NCI-H2227 (cell line): ENCODE data around the gene CALY.

ENCODE experiments used
- DNase-seq: peaks from one replicate; lab custom pipeline; 2025; ENCODE audit not compliant: unreplicated experiment; lab: John Stamatoyannopoulos, UW

CALY gene

DNA sequence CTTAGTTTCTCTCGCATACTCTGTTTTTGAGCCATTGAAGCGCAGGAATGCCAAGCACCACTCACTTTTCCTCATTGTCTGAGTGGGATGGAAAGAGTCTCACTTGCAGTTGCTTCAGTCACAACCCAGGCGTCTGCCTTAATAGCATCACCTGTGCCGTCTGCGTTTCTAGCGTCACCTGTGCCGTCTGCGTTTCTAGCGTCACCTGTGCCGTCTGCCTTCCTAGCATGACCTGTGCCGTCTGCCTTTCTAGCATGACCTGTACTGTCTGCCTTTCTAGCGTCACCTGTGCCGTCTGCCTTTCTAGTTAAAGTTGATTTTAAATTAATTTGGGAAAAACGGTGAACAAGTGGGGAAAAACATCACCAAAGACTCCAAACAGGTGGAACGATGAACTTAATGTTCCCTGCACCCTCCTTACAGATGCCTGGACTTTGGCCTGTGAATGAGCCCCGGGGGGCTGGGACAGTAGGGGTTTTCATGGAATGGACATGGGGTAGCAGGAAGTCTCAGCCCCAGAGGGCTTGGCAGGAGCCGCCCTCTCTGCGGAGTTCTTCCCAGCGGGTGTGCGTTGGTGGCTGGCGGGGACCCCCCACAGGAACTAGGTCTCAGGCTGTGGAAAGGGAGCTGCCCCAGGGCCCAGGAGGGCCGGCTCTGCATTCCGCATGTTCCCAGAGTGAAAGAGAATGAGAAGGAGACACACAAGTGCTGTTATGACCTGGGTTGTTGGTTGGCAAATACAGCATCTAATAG is 24.5 kb downstream of the CALY start:
- no peak for DNase-seq

DNA sequence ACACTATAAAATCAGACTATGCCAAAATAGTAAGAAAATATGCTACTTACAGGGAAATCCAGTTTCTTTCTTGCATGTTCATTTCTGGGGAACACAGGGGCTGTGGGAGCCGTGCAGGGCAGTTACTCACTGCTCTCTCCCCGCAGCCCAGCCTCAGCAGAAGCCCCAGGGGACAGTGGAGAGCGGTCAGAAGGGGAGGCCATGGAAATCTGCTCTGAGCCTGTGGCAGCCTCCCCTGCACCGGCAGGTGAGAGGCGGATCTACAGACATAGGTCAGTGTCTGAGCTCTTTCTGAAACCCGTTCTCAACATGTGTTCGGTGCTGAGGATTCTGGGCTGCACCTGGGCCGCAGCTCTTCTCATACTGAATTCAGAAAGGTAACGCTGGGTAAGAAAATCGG is 25.1 kb downstream of the CALY start:
- DNase-seq: no peak

DNA sequence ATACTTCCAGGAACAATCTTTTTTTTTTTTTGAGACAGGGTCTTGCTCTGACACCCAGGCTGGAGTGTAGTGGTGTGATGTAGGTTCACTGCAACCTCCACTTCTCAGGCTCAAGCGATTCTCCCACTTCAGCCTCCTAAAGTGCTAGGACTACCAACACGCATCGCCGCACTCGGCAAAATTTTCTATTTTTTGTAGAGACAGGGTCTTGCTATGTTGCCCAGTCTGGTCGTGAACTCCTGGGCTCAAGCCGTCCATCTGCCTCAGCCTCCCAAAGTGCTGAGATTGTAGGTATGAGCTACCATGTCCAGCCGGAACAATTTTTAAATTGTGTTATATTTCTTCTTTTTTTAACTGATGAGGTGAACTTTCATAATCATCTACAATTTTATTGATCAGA is 25.9 kb downstream of the CALY start:
- no peak for DNase-seq

DNA sequence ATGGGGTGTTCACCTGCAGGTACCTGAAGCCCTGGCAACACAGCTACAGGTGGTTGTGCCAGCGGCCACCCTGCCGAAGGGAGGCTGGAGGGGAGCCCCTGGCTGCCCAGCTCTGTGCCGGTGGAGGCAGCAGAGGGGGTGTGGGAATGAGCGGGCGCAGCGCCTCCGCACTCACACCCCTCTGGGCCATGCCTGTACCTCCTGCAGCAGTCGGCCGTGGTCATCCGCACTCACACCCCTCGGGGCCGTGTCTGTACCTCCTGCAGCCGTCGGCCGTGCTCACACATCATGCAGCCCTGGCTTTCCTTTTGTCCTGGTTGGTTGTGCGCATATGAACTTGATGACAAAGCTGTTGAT is 26.3 kb downstream of the CALY start:
- DNase-seq: no peak

DNA sequence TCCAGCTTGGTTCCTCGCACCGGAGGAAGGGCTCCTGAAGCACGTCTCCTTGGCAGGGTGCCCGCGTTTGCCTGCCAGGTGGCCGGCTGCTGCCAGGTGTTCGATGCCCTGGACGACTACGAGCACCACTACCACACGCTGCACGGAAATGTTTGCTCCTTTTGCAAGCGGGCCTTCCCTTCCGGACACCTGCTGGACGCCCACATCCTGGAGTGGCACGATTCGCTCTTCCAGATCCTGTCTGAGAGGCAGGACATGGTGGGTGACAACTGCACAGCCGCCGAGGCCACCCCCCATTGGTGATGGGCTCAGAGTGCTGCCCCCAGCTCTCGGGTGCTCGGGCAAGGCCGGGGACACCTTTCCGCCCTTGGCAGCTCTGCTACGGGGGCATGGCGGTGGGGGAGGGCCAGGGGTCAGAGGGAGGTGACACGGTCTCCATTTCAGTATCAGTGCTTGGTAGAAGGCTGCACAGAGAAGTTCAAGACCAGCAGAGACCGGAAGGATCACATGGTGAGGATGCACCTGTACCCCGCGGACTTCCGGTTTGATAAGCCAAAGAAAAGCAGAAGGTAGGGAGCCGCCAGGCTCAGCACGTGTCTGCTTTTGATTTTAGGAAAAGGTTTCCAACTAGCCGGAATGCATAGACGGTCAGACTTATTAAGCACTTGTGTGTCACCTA is 26.8 kb downstream of the CALY start:
- DNase-seq: no peak

DNA sequence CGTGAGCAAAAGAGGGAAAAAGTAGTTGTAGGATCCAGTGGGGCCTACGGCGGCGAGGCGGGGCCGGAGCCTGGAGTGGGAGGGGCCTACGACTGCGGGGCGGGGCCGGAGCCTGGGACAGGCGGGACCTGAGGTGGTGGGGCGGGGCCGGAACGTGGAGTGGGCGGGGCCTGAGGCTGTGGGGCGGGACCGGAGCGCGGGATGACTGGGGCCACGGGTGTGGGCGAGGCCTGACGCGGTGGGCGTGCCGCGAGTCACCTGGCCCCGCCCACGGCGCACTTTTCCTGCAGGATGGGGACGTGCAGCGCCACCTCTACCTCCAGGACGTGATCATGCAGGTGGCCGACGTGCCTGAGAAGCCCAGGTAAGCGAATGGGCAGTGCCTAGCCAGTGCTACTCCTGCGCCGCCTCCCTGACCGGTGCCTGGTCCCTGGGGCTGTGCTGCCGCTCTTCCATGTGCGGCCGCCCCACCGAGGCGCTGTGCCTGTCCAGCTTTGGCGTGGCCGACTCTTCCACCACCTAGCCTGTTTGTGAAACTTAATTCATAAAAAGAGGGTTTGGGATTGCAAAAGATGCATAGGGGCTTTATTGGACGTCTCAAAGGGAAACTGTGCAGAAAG is 27.5 kb downstream of the CALY start:
- DNase-seq: peak; percentile 89

DNA sequence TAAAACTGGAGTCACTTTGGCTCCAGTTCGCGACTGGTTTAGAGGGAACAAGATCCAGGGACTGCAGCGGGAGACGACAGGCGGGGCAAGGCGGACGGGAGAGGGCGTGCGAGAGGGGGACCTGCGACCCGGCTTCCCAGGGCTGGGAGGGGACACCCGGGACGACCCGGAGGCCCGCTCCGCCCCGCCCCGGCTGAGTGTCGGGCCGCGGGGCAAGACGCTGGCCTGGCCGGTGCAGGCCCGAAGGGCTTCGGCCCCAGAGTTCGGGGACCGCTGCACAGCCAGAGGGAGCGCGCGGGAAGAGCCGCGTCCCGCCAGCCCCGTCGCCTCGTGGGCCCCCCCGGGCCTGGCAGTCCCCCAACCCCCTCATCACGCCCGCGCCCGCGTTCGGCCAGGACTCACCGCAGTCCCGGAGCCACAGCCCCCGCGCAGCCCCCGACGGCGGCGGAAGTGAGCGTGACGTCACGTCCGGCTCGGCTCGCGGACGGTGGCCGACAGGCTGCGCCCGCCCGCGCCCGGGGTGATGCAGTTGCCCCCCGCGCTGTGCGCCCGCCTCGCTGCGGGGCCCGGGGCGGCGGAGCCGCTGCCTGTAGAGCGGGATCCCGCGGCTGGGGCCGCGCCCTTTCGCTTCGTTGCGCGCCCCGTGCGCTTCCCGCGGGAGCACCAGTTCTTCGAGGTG is 28.1 kb downstream of the CALY start, which contains the start of the genes TUBGCP2 and ZNF511:
TSS of gene TUBGCP2 (minus strand) at position 452 of the 679 bp plus-strand sequence. CDS start 5,931 bp downstream, outside the sequence.
TSS of gene ZNF511 (plus strand) at position 494 of the 679 bp plus-strand sequence. CDS start at position 524, 30 bp downstream.
- DNase-seq: peak; percentile 89

DNA sequence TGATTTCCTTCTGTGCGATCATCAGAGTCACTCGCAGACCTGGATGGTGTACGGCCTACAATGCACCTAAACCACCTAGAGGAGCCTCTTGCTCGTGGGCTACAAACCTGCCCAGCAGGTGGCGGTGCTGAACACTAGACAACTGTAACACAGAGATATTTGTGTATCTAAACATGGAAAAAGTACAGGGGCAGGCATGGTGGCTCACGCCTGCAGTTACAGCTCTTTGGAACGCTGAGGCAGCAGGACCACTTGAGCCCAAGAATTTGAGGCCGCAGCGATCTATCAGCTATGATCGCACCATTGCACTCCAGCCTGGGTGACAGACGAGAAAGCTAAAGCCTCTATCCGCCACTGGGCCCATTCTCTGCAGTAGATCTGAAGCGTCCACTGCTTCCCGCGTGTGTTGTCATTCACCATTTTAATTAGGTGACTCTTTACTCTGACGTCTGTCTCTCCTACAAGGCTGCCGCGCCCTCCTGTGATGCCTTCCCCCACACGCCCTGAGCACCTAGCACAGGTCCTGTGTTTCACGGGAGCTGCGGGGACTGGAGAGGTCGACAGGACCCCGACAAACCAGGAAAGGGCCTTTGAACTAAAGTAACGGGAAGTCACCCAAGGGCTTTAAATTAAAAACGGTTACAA is 28.8 kb downstream of the CALY start:
- DNase-seq: peak; percentile 76

DNA sequence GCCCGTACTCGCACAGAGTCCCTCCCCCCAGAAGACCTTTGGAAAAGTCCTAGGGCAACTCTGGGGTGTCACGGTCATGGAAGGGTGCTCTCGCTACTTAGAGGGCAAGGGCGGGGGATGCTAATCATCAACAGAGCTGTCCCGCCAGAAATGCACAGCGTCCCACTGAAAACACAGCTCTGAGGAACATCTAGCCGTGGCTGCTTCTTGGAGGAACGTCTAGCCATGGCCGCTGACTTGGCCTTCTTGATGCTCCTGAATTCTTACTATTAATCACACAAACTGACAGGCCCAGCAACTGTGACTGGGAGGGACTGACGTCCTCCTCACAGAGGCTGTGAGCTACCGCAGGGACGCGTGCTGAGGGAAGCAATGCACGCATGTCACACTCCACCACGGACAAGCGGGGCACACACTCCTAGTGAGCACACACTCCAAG is 29.7 kb downstream of the CALY start:
- no peak for DNase-seq

DNA sequence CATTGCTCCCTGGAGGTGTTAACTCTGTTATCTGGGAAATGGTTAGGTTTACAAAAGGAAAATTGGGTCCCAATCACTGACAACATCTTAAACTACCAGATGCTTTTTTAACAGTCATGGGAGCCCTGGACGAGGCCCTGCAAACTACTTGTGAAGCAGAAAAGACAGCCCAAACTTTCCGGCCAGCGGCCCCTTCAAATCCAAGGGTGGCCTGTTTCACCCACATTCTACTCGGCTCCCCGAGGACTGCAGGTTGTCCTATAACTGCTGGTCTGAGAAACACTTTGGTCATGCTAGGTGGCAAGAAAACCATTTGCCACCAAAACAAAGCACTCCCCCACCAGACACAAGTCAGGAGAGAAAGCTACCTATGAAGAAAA is 30.6 kb downstream of the CALY start:
- no peak for DNase-seq

DNA sequence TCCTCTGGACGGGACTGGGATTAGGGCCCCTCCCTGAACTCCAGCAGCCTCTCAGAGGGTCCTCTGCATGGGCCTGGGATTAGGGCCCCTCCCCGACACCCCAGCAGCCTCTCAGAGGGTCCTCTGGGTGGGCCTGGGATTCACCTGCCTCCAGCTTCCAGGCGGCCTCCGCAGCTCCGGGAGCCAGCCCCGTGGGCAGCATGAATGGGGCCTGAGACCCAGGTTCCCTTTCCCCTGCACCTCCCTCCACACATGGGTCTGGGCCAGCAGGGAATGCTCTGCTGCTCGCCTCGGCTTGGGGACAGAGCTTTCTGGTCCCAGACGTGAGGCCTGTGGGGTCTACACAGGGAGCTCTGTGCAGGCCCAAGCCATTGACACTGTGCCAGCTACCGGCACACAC is 33.5 kb downstream of the CALY start:
- no peak for DNase-seq

DNA sequence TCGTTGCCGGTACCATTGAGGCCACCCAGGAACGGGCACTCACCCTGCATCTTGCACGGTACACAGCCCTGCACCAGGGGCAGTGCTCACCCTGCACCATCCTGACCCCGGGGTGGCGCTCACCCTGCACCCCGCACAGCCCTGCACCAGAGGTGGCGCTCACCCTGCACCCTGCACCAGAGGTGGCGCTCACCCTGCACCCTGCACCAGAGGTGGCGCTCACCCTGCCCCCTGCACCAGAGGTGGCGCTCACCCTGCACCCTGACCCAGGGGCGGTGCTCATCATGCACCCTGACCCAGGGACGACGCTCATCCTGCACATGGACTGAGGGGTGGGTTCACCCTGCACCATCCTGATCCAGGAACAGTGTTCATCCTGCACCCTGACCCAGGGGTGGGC is 34.5 kb downstream of the CALY start:
- DNase-seq: no peak

DNA sequence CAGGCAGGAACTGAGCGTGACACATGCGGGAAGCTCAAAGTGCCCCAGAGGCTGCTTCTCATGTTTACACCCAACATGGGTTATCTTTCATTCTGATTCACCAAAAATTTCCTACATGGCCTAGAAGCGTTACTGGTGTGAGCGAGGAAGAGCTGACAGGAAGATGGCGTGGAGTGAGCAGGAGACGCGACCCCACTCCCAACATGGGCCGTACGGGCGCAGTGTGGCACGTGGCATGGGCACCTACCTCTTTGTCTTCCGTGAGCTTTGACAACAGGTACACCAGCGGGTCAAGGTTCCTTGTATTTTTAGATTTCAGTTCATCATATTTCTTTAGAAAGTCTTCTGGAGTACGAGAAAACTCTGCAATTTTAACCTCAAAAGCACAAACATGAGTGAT is 37.0 kb downstream of the CALY start:
- no peak for DNase-seq

DNA sequence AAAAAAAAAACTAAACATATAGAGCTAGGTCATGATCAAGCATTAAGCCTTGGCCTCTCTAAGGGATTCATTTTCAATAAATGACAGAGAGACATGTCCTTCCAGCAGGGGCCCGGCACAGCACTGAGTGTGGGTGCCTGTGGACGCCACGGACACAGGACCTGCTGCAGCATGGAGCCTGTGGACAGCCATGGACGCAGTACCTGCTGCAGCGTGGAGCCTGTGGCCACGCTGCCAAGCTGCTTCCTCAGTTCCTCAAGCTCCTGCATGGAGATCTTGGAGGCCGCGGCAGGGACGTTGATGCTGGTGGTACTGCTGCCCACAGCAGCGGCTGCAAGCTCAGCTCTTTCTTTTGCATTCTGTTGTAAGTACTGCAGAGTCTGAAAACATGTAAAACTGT is 37.5 kb downstream of the CALY start:
- no peak for DNase-seq

DNA sequence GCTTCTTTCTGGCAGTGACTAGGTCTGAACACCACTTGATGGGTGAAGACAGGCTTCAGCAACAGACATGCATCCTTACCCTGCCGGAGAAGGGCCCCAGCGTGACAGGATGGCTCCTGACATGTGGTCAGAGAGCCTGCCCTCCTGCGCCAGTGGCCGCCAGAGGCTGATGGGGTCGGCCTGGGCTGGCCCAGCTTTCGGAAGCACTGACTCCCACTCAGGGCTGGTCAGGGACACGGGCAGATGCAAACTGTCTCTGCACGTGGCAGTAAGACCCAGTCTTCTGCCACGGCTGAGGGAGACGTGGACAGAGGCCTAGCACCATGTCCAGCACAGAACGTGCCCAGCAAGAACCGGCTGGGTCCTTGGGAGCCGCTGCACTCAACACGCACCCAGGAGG is 38.2 kb downstream of the CALY start:
- DNase-seq: no peak

DNA sequence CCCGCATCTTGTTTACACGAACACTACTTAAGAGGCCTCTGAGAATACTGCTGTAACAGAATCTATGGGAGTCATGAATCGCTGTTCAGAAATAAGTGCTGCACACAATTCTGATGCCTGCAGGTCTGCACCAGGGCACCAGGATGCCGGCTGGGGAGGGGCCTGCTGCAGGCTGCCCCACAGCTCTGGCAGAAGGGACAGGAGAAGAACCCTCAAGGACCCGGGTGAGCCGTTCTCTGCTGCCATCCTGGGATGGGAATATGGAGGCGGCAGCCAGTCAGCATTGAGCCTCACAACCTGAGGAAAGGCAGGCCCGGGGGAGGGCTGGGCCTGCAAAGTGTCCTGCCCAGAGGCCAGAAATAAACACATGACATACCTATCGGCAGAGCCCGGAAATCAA is 39.2 kb downstream of the CALY start:
- DNase-seq: no peak

DNA sequence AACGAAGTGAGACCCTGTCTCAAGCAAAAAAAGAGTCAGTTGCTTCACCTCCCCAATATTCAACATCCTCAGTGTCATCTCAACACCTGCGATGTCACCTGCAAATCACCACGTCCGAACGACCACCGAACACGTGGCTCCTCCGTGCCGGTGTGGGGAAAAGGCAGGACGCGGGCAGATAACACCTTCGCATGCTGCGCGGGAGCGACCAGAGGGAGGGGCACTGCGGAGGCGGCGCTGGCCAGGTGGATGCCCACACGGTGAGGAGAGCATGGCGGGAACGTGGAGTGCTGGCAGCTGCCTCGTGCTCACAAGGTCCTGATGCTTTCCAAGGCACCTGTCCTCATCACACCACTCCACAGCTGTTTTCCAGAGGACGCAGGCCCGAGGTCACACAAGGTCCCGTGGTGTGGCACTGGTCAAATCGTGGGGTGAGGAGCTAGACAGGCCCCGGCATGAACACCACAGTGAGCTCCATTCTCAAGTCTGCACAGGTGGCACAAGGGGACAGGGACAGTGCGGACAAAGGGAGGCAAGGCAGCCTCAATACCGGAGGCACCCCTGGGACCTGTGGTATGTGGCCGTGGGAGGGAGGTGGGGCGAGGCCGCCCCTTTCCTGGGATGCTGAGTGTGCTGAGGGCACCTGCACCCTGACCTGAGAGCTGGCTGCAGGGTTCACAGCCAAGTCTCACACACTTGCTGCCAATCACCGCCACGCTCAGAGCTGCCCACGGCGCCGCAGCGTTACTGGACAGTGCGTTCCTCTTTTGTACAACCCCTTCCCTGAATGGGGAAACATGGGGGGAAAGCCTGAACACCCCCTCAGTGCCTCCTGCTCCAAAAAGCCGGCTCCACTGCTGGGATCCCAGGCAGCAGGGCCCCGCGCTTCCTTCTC is 41.0 kb downstream of the CALY start:
- no peak for DNase-seq

DNA sequence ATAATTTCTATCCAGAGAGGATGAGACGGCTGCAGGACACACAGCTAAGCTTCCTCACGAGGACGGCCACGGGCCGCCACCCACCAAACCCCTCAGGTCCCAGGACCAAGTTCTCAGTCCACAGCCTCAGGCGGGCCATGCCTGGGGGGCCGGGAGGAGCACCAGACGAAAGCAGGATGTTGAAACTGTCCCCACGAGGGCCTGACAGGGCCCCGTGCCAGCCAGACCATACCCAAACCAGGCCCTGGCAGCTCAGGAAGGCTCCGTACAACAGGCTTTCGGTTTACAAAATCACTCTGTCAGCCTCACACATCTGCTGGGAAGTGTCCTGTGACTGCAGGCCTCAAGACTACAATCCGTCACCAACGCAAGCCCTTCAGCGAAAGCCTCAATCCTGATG is 42.5 kb downstream of the CALY start:
- no peak for DNase-seq

DNA sequence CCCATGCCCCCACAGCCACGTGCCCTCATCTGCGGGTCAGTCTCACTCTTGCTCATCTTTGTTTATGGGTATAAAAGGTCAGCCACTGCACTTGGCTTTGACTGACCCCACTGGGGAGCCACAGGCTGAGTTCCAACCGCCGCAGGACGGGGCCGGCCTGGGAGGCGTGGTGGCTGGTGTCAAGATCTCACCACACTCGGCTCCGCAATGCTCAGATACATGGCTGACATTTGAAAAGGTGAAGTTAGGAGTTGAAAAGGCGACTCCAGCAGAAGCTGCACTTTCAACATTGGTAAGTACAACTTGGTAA is 42.9 kb downstream of the CALY start:
- DNase-seq: no peak
